ENCODE measurements around the gene PLEKHD1. TPM values are rescaled to one million over a fixed set of nuclear protein-coding genes. Genes with fewer than 3 reads are reported as not detected.

Gene PLEKHD1
- total RNA-seq, 4 donors from 2014 or later = 0.04 to 0.10 TPM; not detected in 2

DNA sequence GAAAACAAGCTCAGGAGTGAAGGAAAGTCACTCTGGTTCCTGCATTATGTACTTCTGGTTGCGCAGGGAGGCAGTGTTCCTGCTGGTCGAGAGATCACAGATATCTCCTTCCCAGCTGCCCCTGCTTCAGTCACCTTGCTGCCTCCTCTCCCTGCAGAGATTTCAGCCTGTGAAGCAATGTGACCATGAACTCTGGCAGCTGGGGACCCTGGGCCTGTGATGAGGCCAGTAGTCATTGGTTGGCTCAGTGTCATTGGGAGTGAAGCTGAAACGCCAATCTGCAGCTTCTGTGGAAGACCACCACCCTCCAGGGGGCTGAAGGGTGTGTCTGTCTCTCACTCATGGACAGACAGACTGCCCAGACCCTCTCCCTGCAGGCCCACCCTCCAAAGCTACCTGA, 45.0 kb downstream of the PLEKHD1 start:
- H3K27ac ChIP-seq = no peak overlapping the region
- H3K9me3 ChIP-seq = no peaks in the 10 kb centered on the region
- DNase-seq (no peak), ATAC-seq (no peak)
- no peaks in the 10 kb centered on the region for H3K27me3 ChIP-seq
- no peaks in the 10 kb centered on the region for H3K36me3 ChIP-seq
- no peak for TF ChIP-seq POLR2A (IDR thresholded peaks at IDR 0.05)
- TF ChIP-seq, protein P1, sequence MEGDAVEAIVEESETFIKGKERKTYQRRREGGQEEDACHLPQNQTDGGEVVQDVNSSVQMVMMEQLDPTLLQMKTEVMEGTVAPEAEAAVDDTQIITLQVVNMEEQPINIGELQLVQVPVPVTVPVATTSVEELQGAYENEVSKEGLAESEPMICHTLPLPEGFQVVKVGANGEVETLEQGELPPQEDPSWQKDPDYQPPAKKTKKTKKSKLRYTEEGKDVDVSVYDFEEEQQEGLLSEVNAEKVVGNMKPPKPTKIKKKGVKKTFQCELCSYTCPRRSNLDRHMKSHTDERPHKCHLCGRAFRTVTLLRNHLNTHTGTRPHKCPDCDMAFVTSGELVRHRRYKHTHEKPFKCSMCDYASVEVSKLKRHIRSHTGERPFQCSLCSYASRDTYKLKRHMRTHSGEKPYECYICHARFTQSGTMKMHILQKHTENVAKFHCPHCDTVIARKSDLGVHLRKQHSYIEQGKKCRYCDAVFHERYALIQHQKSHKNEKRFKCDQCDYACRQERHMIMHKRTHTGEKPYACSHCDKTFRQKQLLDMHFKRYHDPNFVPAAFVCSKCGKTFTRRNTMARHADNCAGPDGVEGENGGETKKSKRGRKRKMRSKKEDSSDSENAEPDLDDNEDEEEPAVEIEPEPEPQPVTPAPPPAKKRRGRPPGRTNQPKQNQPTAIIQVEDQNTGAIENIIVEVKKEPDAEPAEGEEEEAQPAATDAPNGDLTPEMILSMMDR (IDR thresholded peaks at IDR 0.05 in 4 of 5, conservative IDR thresholded peaks at IDR 0.05 in 1 of 5) = no peak
- H3K4me3 ChIP-seq = no peak overlapping the region
- no peaks in the 10 kb centered on the region for H3K4me1 ChIP-seq
- in situ Hi-C loops (cut with MboI; ENCODE audit: low sequenced_read_pairs in 4 of 4) = no loop called here
- intact Hi-C loops (cut with DNase I; ENCODE audit: low total_unique reads) = no loop called here

DNA sequence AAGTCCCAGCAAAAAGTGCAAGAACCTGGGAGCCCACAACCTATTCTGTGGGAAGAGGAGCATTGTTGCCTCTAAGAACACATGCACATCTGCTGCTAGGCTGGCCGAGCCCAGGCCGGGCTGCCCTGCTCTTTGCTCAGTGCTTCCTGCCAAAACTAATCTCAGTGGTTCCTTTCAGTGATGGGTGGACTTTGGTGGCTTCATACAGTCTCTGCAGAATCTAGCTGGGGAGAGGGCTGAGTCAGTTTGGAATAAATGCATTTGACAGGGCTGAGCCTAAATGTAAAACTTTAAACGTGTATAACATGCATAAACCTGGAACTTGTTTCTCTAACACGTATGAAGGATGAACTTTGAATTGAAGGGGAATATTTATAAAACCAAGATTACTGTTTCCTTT, 45.6 kb downstream of the PLEKHD1 start:
- DNase-seq (no peak), ATAC-seq (no peak)
- Histone ChIP-seq H3K4me1 (no peaks in the 10 kb centered on the region), H3K27ac (no peak overlapping the region), H3K4me3 (no peak overlapping the region), H3K36me3 (no peaks in the 10 kb centered on the region), H3K27me3 (no peaks in the 10 kb centered on the region), H3K9me3 (no peaks in the 10 kb centered on the region)
- in situ Hi-C loops (cut with MboI; ENCODE audit: low sequenced_read_pairs in 4 of 4) (no loop called here), intact Hi-C loops (cut with DNase I; ENCODE audit: low total_unique reads) (no loop called here)
- TF ChIP-seq, protein P1 (IDR thresholded peaks at IDR 0.05 in 4 of 5, conservative IDR thresholded peaks at IDR 0.05 in 1 of 5) = no peak

DNA sequence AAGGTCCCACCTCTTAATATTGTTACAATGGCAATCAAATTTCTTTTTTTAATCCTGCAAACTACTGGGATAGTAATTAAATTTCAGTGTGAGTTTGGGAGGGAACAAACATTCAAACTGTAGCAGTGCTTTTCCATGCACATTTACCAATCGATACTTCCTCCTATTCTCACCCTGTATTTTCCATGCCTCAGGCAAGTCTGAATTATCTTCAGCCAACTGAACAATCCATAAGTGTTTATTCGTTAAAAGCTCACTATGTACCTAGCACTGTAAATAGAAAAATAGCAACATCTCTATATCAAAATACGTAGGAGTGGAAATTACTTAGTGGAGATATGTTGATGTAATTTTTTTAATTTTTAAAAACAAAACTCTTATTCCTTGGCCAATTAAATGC, 46.6 kb downstream of the PLEKHD1 start:
- Histone ChIP-seq H3K4me3 (no peak overlapping the region), H3K9me3 (no peaks in the 10 kb centered on the region), H3K27me3 (no peaks in the 10 kb centered on the region), H3K27ac (no peak overlapping the region), H3K36me3 (no peaks in the 10 kb centered on the region), H3K4me1 (peaks cover 0 to 3% of the 10 kb centered on the region in 2 donors)
- ATAC-seq (no peak), DNase-seq (no peak)
- intact Hi-C loops (cut with DNase I; ENCODE audit: low total_unique reads) = no loop called here
- in situ Hi-C loops (cut with MboI; ENCODE audit: low sequenced_read_pairs in 4 of 4) = no loop called here
- TF ChIP-seq, protein P1 (IDR thresholded peaks at IDR 0.05 in 4 of 5, conservative IDR thresholded peaks at IDR 0.05 in 1 of 5) = no peak
- no peak for TF ChIP-seq POLR2A (IDR thresholded peaks at IDR 0.05)

DNA sequence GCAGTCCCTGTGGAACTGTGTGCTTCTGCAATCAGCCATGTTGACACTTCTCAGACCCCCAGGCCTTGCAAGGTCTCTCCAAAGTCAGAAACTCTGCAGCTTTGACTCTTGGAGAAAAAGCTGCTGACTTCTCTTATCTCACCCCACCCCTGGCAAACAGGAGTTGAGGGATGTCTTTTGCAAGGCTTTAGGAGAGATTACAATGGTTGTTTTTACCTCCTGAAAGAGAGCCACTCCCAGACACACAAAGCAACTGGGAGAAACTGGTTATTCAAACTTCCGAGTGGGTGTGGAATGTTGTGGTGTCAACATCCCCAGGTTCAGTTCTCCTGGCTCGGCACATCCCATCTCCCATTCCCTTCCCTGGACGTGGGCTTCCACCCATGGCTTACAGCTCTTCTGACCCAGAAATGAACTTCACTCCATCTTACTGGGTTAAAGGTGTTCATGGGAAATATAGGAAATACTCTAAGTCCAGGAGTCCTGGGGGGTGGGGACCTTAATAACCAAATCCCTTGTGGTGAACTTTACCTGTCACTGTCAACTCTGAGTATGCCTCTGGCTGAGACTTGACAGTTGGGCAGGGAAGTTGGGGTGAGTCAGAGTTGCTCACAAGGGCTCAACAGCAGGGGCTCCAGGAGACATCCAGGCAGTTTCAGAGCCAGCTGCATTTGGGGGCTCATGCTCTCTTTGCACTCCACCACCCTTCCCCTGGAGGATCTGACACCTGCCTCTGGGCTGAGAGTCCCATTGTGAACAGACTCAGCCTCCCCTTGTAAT, 48.2 kb downstream of the PLEKHD1 start:
- no peaks in the 10 kb centered on the region for H3K27me3 ChIP-seq
- TF ChIP-seq POLR2A (IDR thresholded peaks at IDR 0.05) = no peak
- TF ChIP-seq, protein P1 (IDR thresholded peaks at IDR 0.05 in 4 of 5, conservative IDR thresholded peaks at IDR 0.05 in 1 of 5) = no peak

More for the DNA sequence above, 48.2 kb downstream of the PLEKHD1 start:
- H3K9me3 ChIP-seq = no peaks in the 10 kb centered on the region
- no peak for ATAC-seq
- H3K36me3 ChIP-seq = no peaks in the 10 kb centered on the region
- intact Hi-C loops (cut with DNase I; ENCODE audit: low total_unique reads) = no loop called here
- H3K4me3 ChIP-seq = no peak overlapping the region
- in situ Hi-C loops (cut with MboI; ENCODE audit: low sequenced_read_pairs in 4 of 4) = no loop called here
- no peak overlapping the region for H3K27ac ChIP-seq
- H3K4me1 ChIP-seq = peaks cover 0 to 3% of the 10 kb centered on the region in 2 donors
- no peak for DNase-seq

All from gastrocnemius medialis (tissue), 4 donors.